ENCODE results near the gene IVD. TPM values are rescaled to one million over a fixed set of nuclear protein-coding genes. Genes with fewer than 3 reads are reported as not detected.
"Not testable (repeated sequence)": the region's sequence is repeated elsewhere in the genome, so short reads cannot be mapped to it uniquely, and the experiment has no call there.

The IVD gene
- total and polyA plus RNA-seq, 2 of the 4 experiments (the other 2 are of a cell fraction) = 31.7 to 41.1 TPM

GRCh38 chr15:40452296-40453090, 46.9 kb downstream of the IVD start (continued):
- no peak for TF ChIP-seq CTCF (conservative IDR thresholded peaks at IDR 0.05; ENCODE audit: low read depth, low read length)

GRCh38 chr15:40453941-40454340, 48.3 kb downstream of the IVD start:
- DNase-seq; H2BK20ac ChIP-seq (ENCODE audit: low read depth, low read length); H4K5ac ChIP-seq (ENCODE audit: low read depth, low read length); H3K56ac ChIP-seq (ENCODE audit: extremely low read depth, insufficient read depth, low read length); H2AFZ ChIP-seq (replicated peaks; ENCODE audit: low read length, poor library complexity); POLR2A ChIA-PET (ENCODE audit: unreplicated experiment); intact Hi-C loops (cut with micrococcal nuclease); H2AK9ac ChIP-seq (replicated peaks; ENCODE audit: low read depth, low read length, poor library complexity); BruUV-seq (replicated peaks); H4K8ac ChIP-seq (ENCODE audit: low read depth in 2 of 2, low read length in 2 of 2); H3K18ac ChIP-seq (ENCODE audit: low read depth, low read length); ATAC-seq (ENCODE audit: low read depth); in situ Hi-C loops (cut with MboI; ENCODE audit: low sequenced_read_pairs); H2BK120ac ChIP-seq (ENCODE audit: low read depth, low read length); H3K9me3 ChIP-seq (ENCODE audit: control insufficient read depth, insufficient read depth, low read length); H3K4ac ChIP-seq (ENCODE audit: low read depth, low read length); H3K27ac ChIP-seq (ENCODE audit: insufficient read depth, low read length); dilution Hi-C loops (cut with HindIII; ENCODE audit: low sequenced_read_pairs, unreplicated experiment); H2BK15ac ChIP-seq (ENCODE audit: low read depth, low read length); H3K14ac ChIP-seq (replicated peaks; ENCODE audit: low read depth, low read length); H3K36me3 ChIP-seq (ENCODE audit: control insufficient read depth, insufficient read depth, low read length); H3K9ac ChIP-seq (ENCODE audit: low read depth, low read length); H4K91ac ChIP-seq (ENCODE audit: insufficient read depth, low read depth, low read length); H3K27me3 ChIP-seq (ENCODE audit: control insufficient read depth, insufficient read depth, low read length); H3K4me3 ChIP-seq (ENCODE audit: insufficient read depth, low read depth, low read length); H2BK5ac ChIP-seq (ENCODE audit: low read depth, low read length, poor library complexity, severe bottlenecking); H3K23ac ChIP-seq (ENCODE audit: low read depth, low read length); H3K4me2 ChIP-seq (ENCODE audit: low read depth, low read length): not testable (repeated sequence)
- CTCF ChIA-PET = interaction anchor here (1.5 kb wide), 1 partner anchor 9 kb away, joined by 3 read pairs; no protein-coding TSS in a partner anchor
- Histone ChIP-seq H3K9me1 (ENCODE audit: insufficient read depth, low read length) (peaks cover 29% of the 10 kb centered on the region), H3K4me1 (ENCODE audit: control insufficient read depth, insufficient read depth, low read length) (peaks cover 14% of the 10 kb centered on the region), H4K20me1 (ENCODE audit: insufficient read depth, low read length) (peaks cover 82% of the 10 kb centered on the region), H2AK5ac (ENCODE audit: low read depth, low read length) (peak overlapping the region; percentile 80), H3K79me1 (ENCODE audit: low read depth in 1 of 2, low read length in 2 of 2) (peaks cover 36 to 81% of the 10 kb centered on the region in 2 experiments)
- WGBS, 2 experiments (ENCODE audit: extremely low coverage in 2 of 2, insufficient read length in 1 of 2) = no CpG with 5 or more reads among the region's 3 CpGs

Data from IMR-90 (cell line).